HEK293 (cell line): Measurements from ENCODE around the gene JAKMIP1.
A peak's percentile ranks its signal among the peaks of the same experiment; 100 is the strongest.

ENCODE experiments used
- CTCF ChIA-PET: fragments of 350-600 bp; formaldehyde crosslinking; extraction: SDS; loops from one replicate; lab custom pipeline; 2021; ENCODE audit warnings: antibody characterized with exemption; lab: Yijun Ruan, JAX
- POLR2A ChIA-PET: fragments of 300-600 bp; formaldehyde crosslinking; extraction: SDS; loops from one replicate; lab custom pipeline; 2020; ENCODE audit warnings: antibody characterized with exemption, inconsistent platforms; lab: Yijun Ruan, JAX
- H3K27ac ChIP-seq: fragments of 200-500 bp; sonication (Bioruptor generic); 2 replicates; pipeline ENCODE4 v1.5.1; 2014; ENCODE audit warnings: low read depth, low read length, control low read depth, inconsistent platforms; ENCODE audit errors: extremely low read depth
- H3K36me3 ChIP-seq, 2 experiments: fragments of 200-500 bp in 1 of 2; sonication (Bioruptor generic) in 1 of 2; 1 replicate in 1 of 2; 2 replicates in 1 of 2; pipeline ENCODE4 v1.5.1; 2014 to 2017; ENCODE audit warnings: inconsistent platforms in 2 of 2, low read length in 2 of 2; ENCODE audit not compliant: control insufficient read depth in 2 of 2, insufficient read depth in 1 of 2
- H3K4me1 ChIP-seq: fragments of 200-500 bp; sonication (Bioruptor generic); 2 replicates; pipeline ENCODE4 v1.5.1; 2014; ENCODE audit warnings: mild to moderate bottlenecking, low read length, inconsistent platforms; ENCODE audit not compliant: control insufficient read depth, insufficient read depth
- H3K4me3 ChIP-seq: 2 replicates; pipeline ENCODE4 v1.5.1; 2011; ENCODE audit warnings: low read depth, mild to moderate bottlenecking, control low read depth, low read length, moderate library complexity
- H3K9me3 ChIP-seq: fragments of 200-500 bp; sonication (Bioruptor generic); 2 replicates; pipeline ENCODE4 v1.5.1; 2014; ENCODE audit warnings: low read depth, low read length, inconsistent platforms; ENCODE audit not compliant: control insufficient read depth, insufficient read depth
- EGR2 ChIP-seq: fragments of 450-650 bp; formaldehyde crosslinking; IDR thresholded peaks from 2 replicates; pipeline ENCODE4 v1.5.1; 2016; ENCODE audit warnings: low read depth, missing biosample characterization, missing genetic modification characterization
- ZBTB21 ChIP-seq: fragments of 450-650 bp; formaldehyde crosslinking; IDR thresholded peaks from 2 replicates; pipeline ENCODE4 v1.5.1; 2017; ENCODE audit warnings: missing biosample characterization, missing genetic modification characterization
- ZFHX2 ChIP-seq: fragments of 450-650 bp; formaldehyde crosslinking; conservative IDR thresholded peaks from 2 replicates; pipeline ENCODE4 v1.5.1; 2016; ENCODE audit warnings: missing biosample characterization, missing genetic modification characterization
- ZIC2 ChIP-seq: fragments of 450-650 bp; formaldehyde crosslinking; IDR thresholded peaks from 2 replicates; pipeline ENCODE4 v1.5.1; 2016; ENCODE audit warnings: missing biosample characterization, missing genetic modification characterization
- ZNF121 ChIP-seq: fragments of 450-650 bp; formaldehyde crosslinking; IDR thresholded peaks from 2 replicates; pipeline ENCODE4 v1.5.1; 2016; ENCODE audit warnings: missing biosample characterization, missing genetic modification characterization
- ZNF202 ChIP-seq: fragments of 450-650 bp; formaldehyde crosslinking; IDR thresholded peaks from 2 replicates; pipeline ENCODE4 v1.5.1; 2016; ENCODE audit warnings: missing biosample characterization, missing genetic modification characterization, borderline replicate concordance
- ZNF223 ChIP-seq: fragments of 450-650 bp; formaldehyde crosslinking; IDR thresholded peaks from 2 replicates; pipeline ENCODE4 v1.5.1; 2016; ENCODE audit warnings: missing biosample characterization, missing genetic modification characterization
- ZNF24 ChIP-seq: fragments of 450-650 bp; formaldehyde crosslinking; IDR thresholded peaks from 2 replicates; pipeline ENCODE4 v1.5.1; 2016; ENCODE audit warnings: missing biosample characterization, missing genetic modification characterization
- ZNF654 ChIP-seq: fragments of 450-650 bp; formaldehyde crosslinking; IDR thresholded peaks from 2 replicates; pipeline ENCODE4 v1.5.1; 2016; ENCODE audit warnings: low read depth, missing biosample characterization, missing genetic modification characterization
- ZNF76 ChIP-seq: fragments of 450-650 bp; formaldehyde crosslinking; IDR thresholded peaks from 2 replicates; pipeline ENCODE4; 2016; ENCODE audit warnings: low read depth, missing biosample characterization, missing genetic modification characterization, borderline replicate concordance
- ZSCAN16 ChIP-seq: fragments of 450-650 bp; formaldehyde crosslinking; IDR thresholded peaks from 2 replicates; pipeline ENCODE4 v1.5.1; 2016; ENCODE audit warnings: missing biosample characterization, missing genetic modification characterization
- TF ChIP-seq, protein P1 (sequence below): fragments of 450-650 bp; formaldehyde crosslinking; IDR thresholded peaks from 2 replicates; pipeline ENCODE4 v1.5.1; 2016; ENCODE audit warnings: missing biosample characterization, missing genetic modification characterization
- TF ChIP-seq, protein P2 (sequence below): fragments of 450-650 bp; formaldehyde crosslinking; IDR thresholded peaks from 2 replicates; pipeline ENCODE4 v1.5.1; 2017; ENCODE audit warnings: missing biosample characterization, missing genetic modification characterization
- TF ChIP-seq, protein P3 (sequence below): fragments of 450-650 bp; formaldehyde crosslinking; IDR thresholded peaks from 2 replicates; pipeline ENCODE4 v1.5.1; 2016; ENCODE audit warnings: missing biosample characterization, missing genetic modification characterization

Gene JAKMIP1

DNA sequence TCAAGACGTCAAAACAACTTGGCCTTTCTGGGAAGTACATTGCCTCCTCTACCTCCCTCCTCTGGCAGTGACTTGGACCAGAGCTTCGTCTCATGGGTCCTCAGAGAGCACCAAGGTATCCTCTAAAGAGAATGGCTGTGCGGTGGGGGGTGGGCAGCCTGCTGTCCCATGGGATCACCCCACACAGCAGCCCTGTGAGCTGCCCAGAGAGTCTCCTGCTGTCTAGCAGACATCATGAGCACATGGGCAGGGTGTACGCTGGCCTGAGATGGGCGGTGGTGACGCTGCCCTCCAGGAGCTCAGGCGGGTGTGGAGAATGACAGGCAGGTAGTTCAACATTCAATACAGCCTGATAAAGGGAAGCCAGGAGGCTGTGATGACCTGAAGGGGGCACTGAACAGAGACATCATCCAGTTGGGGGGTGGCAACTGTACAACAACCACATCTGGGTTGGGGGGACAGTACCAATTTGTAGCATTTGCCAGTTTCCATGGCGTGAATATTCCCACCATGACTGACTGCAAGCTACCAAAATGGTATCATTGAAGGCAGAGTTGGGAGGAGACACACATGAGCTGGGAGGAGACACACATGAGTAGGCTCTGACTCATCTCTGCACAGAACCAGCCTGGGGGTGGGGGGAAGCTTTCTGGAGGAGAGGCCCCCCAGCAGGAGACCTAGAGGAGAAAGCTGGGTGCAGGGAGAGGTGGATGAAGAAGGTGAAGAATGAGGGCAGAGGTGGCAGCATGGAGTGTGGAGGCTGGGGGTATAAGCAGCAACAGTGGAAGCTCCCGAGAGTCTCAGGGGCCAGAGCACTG is 218.0 kb downstream of the JAKMIP1 start (continued):
- TF ChIP-seq, protein P1, sequence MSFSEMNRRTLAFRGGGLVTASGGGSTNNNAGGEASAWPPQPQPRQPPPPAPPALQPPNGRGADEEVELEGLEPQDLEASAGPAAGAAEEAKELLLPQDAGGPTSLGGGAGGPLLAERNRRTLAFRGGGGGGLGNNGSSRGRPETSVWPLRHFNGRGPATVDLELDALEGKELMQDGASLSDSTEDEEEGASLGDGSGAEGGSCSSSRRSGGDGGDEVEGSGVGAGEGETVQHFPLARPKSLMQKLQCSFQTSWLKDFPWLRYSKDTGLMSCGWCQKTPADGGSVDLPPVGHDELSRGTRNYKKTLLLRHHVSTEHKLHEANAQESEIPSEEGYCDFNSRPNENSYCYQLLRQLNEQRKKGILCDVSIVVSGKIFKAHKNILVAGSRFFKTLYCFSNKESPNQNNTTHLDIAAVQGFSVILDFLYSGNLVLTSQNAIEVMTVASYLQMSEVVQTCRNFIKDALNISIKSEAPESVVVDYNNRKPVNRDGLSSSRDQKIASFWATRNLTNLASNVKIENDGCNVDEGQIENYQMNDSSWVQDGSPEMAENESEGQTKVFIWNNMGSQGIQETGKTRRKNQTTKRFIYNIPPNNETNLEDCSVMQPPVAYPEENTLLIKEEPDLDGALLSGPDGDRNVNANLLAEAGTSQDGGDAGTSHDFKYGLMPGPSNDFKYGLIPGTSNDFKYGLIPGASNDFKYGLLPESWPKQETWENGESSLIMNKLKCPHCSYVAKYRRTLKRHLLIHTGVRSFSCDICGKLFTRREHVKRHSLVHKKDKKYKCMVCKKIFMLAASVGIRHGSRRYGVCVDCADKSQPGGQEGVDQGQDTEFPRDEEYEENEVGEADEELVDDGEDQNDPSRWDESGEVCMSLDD (tag by site-specific recombination), result no peak
- TF ChIP-seq ZNF202, result no peak
- TF ChIP-seq ZIC2, result no peak
- TF ChIP-seq, protein P2, sequence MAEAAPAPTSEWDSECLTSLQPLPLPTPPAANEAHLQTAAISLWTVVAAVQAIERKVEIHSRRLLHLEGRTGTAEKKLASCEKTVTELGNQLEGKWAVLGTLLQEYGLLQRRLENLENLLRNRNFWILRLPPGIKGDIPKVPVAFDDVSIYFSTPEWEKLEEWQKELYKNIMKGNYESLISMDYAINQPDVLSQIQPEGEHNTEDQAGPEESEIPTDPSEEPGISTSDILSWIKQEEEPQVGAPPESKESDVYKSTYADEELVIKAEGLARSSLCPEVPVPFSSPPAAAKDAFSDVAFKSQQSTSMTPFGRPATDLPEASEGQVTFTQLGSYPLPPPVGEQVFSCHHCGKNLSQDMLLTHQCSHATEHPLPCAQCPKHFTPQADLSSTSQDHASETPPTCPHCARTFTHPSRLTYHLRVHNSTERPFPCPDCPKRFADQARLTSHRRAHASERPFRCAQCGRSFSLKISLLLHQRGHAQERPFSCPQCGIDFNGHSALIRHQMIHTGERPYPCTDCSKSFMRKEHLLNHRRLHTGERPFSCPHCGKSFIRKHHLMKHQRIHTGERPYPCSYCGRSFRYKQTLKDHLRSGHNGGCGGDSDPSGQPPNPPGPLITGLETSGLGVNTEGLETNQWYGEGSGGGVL (tag by site-specific recombination), result no peak
- no peak for TF ChIP-seq ZNF223
- no peak for TF ChIP-seq ZNF24 (tag by site-specific recombination)
- TF ChIP-seq, all 188 proteins: peak for 0

DNA sequence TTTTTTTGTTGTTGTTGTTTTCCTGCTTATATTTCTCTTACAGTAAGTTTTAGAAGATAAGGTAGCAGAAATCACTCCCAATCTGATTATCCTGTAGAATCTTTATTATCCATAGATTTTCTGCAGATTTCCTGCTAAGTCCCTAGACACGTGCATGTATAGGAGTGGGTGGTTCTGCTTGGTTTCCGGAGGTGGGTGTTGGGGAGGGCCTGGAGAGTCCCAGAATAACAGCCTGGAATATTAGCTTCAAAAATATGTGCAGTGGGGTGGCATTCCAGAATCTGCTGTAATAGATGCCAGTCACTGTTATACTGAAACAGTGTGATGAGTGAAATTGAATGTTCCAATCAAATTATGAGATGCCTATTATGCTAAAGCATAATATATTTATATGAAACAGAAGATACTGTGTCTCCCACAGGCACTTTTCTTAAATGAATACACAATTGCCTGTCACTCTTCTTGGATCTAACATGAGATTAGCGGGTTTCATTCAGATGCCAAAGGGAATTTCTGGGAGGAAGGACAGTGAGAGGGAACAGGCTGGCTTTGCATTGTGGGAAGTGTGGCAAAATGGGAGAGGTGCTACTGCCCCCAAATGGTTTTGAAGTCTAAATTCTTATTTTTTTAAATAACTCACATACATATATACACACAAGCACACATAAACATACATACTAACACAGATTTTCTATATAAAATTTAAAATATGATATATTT is 219.8 kb downstream of the JAKMIP1 start:
- ChIA-PET CTCF (interaction anchor here (0.6 to 1.7 kb wide), 6 partner anchors 17 to 931 kb away, joined by 3 to 4 read pairs (median 3); no protein-coding TSS in a partner anchor), POLR2A (no interaction called here)
- no peak overlapping the region for H3K27ac ChIP-seq
- H3K36me3 ChIP-seq, result no peaks in the 10 kb centered on the region
- TF ChIP-seq ZNF76 (tag by site-specific recombination), result 0 out of 2 replicates have a peak, but pooled peaks have one; percentile 23
- TF ChIP-seq ZSCAN16 (tag by site-specific recombination), result no peak
- TF ChIP-seq EGR2, result peak; percentile 35; the same call in 1 of the 2 replicates
- peak; percentile 56 for TF ChIP-seq ZFHX2
- no peak overlapping the region for H3K4me3 ChIP-seq
- no peaks in the 10 kb centered on the region for H3K9me3 ChIP-seq
- no peaks in the 10 kb centered on the region for H3K4me1 ChIP-seq

DNA sequence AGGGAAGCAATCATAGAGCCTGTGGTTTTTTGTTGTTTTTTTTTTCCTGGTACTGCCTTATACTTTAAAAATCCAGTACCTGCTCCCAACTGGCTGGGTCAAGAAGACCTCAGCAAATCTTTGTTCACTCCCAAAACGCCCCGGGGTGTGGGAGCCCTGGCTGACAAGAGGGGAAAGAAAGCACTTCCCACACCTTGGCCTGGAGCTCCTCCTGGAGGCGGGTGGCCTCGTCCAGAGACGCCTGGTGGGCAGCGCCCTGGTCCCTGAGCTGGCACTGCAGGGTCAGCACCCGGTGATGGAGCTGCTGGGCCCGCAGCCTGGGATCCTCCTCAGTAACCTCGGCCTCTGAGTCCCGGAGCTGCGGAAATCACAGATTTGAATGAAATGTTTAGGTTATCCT is 220.4 kb downstream of the JAKMIP1 start:
- POLR2A ChIA-PET, result no interaction called here
- Histone ChIP-seq H3K27ac (no peak overlapping the region), H3K4me3 (no peak overlapping the region), H3K9me3 (no peaks in the 10 kb centered on the region), H3K36me3 (no peaks in the 10 kb centered on the region), H3K4me1 (no peaks in the 10 kb centered on the region)
- TF ChIP-seq, protein P3, sequence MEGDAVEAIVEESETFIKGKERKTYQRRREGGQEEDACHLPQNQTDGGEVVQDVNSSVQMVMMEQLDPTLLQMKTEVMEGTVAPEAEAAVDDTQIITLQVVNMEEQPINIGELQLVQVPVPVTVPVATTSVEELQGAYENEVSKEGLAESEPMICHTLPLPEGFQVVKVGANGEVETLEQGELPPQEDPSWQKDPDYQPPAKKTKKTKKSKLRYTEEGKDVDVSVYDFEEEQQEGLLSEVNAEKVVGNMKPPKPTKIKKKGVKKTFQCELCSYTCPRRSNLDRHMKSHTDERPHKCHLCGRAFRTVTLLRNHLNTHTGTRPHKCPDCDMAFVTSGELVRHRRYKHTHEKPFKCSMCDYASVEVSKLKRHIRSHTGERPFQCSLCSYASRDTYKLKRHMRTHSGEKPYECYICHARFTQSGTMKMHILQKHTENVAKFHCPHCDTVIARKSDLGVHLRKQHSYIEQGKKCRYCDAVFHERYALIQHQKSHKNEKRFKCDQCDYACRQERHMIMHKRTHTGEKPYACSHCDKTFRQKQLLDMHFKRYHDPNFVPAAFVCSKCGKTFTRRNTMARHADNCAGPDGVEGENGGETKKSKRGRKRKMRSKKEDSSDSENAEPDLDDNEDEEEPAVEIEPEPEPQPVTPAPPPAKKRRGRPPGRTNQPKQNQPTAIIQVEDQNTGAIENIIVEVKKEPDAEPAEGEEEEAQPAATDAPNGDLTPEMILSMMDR (tag by site-specific recombination), result peak; percentile 33; the same call in 1 of the 2 replicates
- TF ChIP-seq ZIC2 (no peak), ZNF121 (tag by site-specific recombination) (no peak), ZBTB21 (no peak), ZNF654 (tag by site-specific recombination) (peak; percentile 27)
- CTCF ChIA-PET, result interaction anchor here (0.6 to 1.7 kb wide), 5 partner anchors 16 to 930 kb away, joined by 3 to 4 read pairs (median 3); no protein-coding TSS in a partner anchor
